OCI-LY7 (cell line): ENCODE results near the gene LDLRAP1.

Source experiments
- CTCF ChIP-seq: fragments of 200-600 bp; sonication (generic); conservative IDR thresholded peaks from 2 replicates; pipeline ENCODE4 v1.5.1; 2014; ENCODE audit warnings: mild to moderate bottlenecking, antibody characterized with exemption, low read length, moderate library complexity, mixed read lengths
- EZH2phosphoT487 ChIP-seq: fragments of 200-600 bp; sonication (generic); IDR thresholded peaks from 2 replicates; pipeline ENCODE4 v1.6.1; 2018; ENCODE audit warnings: low read depth, borderline replicate concordance, mild to moderate bottlenecking, mixed run types, antibody characterized with exemption, low read length, moderate library complexity, mixed read lengths

DNA sequence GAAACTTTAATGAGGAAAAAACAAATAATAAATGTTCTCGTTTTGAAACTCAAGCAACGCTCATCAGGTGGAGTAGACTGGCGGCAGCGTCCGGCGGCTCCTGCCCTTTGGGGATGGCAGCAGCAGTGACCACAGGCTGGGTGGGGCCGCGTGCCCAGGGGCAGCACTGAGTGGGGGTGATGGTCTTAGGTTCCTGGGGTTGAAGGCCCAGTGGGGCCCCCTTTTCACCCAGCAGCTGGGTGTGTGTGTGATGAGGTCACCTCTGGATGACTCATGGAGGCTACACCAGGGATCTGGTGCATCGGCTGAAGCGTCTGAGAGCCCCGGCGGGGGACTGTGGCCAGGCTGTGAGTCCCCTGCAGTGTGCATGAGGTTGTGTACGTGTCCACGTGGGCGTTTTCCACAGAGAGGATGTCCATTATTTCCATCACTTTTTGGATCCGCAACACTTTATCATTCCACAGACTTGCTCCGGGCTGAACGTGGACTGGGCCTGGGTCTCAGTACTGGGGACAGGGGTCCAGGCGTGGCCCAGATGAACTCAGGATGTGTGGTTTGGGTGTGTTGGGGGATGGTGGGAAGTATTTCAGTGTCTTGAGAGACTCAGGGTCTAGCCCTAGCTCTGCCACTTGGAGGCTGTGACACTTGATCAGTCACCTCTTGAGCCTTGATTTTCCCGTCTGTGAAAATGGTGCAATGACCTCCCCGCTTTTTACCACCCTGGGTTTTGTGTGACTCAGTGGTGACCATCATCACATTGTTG lies 25.6 kb downstream of the LDLRAP1 start:
- TF ChIP-seq EZH2phosphoT487, result no peak
- TF ChIP-seq CTCF, result no peak
